ENCODE data around the gene ST6GALNAC4. TPM values are rescaled to one million over a fixed set of nuclear protein-coding genes. Genes with fewer than 3 reads are reported as not detected.

Gene ST6GALNAC4
- total RNA-seq, 1 experiment from 2014 or later: 13.2 TPM

DNA sequence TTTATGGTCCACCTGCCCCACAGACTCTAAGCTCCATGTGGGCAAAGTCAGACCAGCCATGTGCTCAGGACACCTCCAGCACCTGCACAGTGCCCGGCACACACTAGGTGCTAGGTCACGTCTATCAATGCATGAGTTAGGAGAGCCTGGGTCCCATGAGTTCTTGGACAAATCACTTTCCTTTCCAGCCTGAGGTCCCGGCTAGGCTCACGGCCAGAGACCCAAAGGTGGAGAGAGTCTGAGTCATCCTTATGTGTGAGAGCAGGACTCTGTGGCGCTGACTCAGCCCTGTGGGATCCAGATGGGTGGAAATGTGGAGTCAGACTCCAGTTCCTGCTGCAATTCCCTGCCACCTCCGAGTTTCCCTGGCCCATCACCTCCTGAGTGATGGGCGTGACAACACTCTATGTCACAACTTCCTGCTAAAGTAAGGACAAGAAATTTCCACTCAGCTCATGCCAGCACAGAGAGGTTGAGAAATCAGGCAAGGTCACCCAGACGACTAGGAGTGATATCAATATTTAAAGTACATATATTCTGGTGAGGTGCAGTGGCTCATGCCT, 2.5 kb upstream of the ST6GALNAC4 start:
- intact Hi-C loops (cut with micrococcal nuclease; ENCODE audit: unreplicated experiment): loop anchor here (5.0 to 10.0 kb wide), 4 partner anchors 47 to 695 kb away; partner anchors contain the start of genes CDK9 and TOR2A
- TF ChIP-seq, protein P1, sequence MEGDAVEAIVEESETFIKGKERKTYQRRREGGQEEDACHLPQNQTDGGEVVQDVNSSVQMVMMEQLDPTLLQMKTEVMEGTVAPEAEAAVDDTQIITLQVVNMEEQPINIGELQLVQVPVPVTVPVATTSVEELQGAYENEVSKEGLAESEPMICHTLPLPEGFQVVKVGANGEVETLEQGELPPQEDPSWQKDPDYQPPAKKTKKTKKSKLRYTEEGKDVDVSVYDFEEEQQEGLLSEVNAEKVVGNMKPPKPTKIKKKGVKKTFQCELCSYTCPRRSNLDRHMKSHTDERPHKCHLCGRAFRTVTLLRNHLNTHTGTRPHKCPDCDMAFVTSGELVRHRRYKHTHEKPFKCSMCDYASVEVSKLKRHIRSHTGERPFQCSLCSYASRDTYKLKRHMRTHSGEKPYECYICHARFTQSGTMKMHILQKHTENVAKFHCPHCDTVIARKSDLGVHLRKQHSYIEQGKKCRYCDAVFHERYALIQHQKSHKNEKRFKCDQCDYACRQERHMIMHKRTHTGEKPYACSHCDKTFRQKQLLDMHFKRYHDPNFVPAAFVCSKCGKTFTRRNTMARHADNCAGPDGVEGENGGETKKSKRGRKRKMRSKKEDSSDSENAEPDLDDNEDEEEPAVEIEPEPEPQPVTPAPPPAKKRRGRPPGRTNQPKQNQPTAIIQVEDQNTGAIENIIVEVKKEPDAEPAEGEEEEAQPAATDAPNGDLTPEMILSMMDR (IDR thresholded peaks at IDR 0.05; ENCODE audit: insufficient read depth in 1 of 2, low read depth in 1 of 2, low read length in 1 of 2, severe bottlenecking in 1 of 2, unreplicated experiment in 1 of 2): no peak
- Histone ChIP-seq H3K9me3 (no peaks in the 10 kb centered on the region), H3K4me3 (ENCODE audit: low read depth, low read length) (no peak overlapping the region), H3K4me1 (peaks cover 30% of the 10 kb centered on the region), H3K36me3 (ENCODE audit: control insufficient read depth, insufficient read depth, low read length) (no peaks in the 10 kb centered on the region), H3K27me3 (replicated peaks; ENCODE audit: control insufficient read depth, insufficient read depth, low read length) (no peaks in the 10 kb centered on the region)
- POLR2A ChIA-PET: no interaction called here
- DNase-seq: peak in 1 of 2 experiments; percentile 61
- Mint-ChIP-seq H3K4me1 (ENCODE audit: low read depth, unreplicated experiment) (peaks cover 7% of the 10 kb centered on the region), H3K27me3 (ENCODE audit: insufficient read depth, unreplicated experiment) (peaks cover 3% of the 10 kb centered on the region), H3K4me3 (ENCODE audit: unreplicated experiment) (no peak overlapping the region), H3K36me3 (ENCODE audit: insufficient read depth, unreplicated experiment) (no peaks in the 10 kb centered on the region), H3K9me3 (ENCODE audit: unreplicated experiment) (no peaks in the 10 kb centered on the region), H3K27ac (ENCODE audit: unreplicated experiment) (no peak overlapping the region)
- CTCF ChIA-PET: interaction anchor here (0.9 kb wide), 1 partner anchor 148 kb away, joined by 3 read pairs; no protein-coding TSS in a partner anchor
- no TSS peak for BruUV-seq (replicated peaks)

DNA sequence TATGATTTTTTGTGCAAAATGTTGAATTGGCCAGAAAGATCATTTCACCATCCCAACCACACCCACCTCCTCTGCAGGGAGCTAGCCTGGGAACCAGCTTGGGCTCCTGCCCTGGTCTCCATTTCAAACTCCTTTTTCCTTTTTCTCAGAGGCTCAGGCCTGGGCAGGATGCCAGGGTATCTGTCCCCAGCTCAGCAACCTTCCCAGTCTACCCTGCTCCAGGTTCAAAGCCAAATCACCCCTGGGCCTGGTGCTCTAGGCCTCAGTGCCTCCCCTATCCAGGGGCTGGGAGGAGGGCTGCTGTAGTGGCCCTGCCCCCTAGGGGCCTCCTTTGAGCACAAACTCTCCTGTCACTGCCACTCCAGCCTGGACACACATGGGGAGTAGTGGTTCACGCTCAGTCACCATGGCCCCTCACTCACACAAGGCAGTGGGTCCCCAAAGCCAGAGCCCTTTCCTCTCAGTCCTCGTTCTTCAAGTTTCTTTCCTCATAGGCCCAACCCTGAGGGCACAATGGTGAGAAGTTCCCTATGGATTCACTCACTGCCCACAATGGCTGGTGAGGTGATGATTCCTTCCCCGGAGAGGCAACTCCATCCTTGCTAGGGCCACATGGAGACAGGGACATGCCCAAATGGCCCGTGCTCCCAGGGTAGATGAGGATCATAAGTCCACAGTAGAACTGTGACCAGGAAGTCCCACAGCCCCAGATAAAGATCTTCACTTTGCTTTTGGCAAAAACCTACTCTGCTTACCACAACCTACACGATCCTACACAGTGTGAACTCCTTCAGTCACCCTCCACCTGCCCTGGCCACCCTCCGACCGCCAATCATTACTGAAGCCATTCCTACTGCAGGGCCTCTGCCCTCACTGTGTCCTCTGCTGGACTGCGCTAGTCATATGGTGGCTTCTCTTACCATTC, 1.6 kb upstream of the ST6GALNAC4 start:
- intact Hi-C loops (cut with micrococcal nuclease; ENCODE audit: unreplicated experiment): loop anchor here (5.0 to 10.0 kb wide), 4 partner anchors 46 to 694 kb away; partner anchors contain the start of genes CDK9 and TOR2A
- no peaks in the 10 kb centered on the region for H3K36me3 Mint-ChIP-seq (ENCODE audit: insufficient read depth, unreplicated experiment)
- no peaks in the 10 kb centered on the region for H3K27me3 Mint-ChIP-seq (ENCODE audit: insufficient read depth, unreplicated experiment)
- ChIA-PET CTCF (interaction anchor here (0.6 to 1.1 kb wide), 4 partner anchors 87 to 467 kb away, joined by 3 to 6 read pairs (median 4); partner anchors contain the start of gene TOR2A), POLR2A (interaction anchor here (0.6 kb wide), 1 partner anchor 340 kb away, joined by 5 read pairs; no protein-coding TSS in a partner anchor)
- Histone ChIP-seq H3K27me3 (replicated peaks; ENCODE audit: control insufficient read depth, insufficient read depth, low read length) (no peaks in the 10 kb centered on the region), H3K4me1 (peaks cover 36% of the 10 kb centered on the region), H3K36me3 (ENCODE audit: control insufficient read depth, insufficient read depth, low read length) (no peaks in the 10 kb centered on the region), H3K9me3 (no peaks in the 10 kb centered on the region), H3K4me3 (ENCODE audit: low read depth, low read length) (no peak overlapping the region)
- TF ChIP-seq, protein P1 (IDR thresholded peaks at IDR 0.05; ENCODE audit: insufficient read depth in 1 of 2, low read depth in 1 of 2, low read length in 1 of 2, severe bottlenecking in 1 of 2, unreplicated experiment in 1 of 2): peak in 1 of 2 experiments; percentile 11
- H3K27ac Mint-ChIP-seq (ENCODE audit: unreplicated experiment): no peak overlapping the region
- BruUV-seq (replicated peaks): no TSS peak
- peaks cover 7% of the 10 kb centered on the region for H3K4me1 Mint-ChIP-seq (ENCODE audit: low read depth, unreplicated experiment)
- DNase-seq: no peak
- no peaks in the 10 kb centered on the region for H3K9me3 Mint-ChIP-seq (ENCODE audit: unreplicated experiment)
- no peak overlapping the region for H3K4me3 Mint-ChIP-seq (ENCODE audit: unreplicated experiment)

DNA sequence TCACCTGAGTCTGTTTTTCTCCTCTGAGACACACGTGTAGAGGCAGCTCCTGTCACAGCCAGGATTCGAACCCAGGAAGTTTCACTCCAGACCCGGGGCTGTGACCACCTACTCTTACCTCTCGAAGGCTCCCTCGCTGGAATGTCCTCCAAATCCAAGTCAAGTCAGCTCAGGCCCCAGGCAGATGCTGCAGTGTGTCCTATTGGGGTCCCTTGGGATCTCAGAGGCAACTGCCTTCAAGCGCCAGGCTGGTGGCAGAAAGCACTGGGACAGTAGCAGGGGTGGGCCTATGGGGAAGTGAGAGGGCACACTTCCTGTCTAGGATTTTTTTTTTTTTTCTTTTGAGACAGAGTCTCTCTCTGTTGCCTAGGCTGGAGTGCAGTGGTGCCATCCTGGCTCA, 762 bp upstream of the ST6GALNAC4 start:
- no peak for DNase-seq
- peaks cover 7% of the 10 kb centered on the region for H3K4me1 Mint-ChIP-seq (ENCODE audit: low read depth, unreplicated experiment)
- no peaks in the 10 kb centered on the region for H3K9me3 Mint-ChIP-seq (ENCODE audit: unreplicated experiment)
- POLR2A ChIA-PET: interaction anchor here (0.6 to 1.0 kb wide), 4 partner anchors 115 to 339 kb away, joined by 3 to 7 read pairs (median 5); no protein-coding TSS in a partner anchor
- no peaks in the 10 kb centered on the region for H3K36me3 Mint-ChIP-seq (ENCODE audit: insufficient read depth, unreplicated experiment)
- H3K27me3 Mint-ChIP-seq (ENCODE audit: insufficient read depth, unreplicated experiment): no peaks in the 10 kb centered on the region
- H3K27ac Mint-ChIP-seq (ENCODE audit: unreplicated experiment): no peak overlapping the region
- Histone ChIP-seq H3K36me3 (ENCODE audit: control insufficient read depth, insufficient read depth, low read length) (no peaks in the 10 kb centered on the region), H3K4me1 (peaks cover 44% of the 10 kb centered on the region), H3K4me3 (ENCODE audit: low read depth, low read length) (no peak overlapping the region), H3K9me3 (no peaks in the 10 kb centered on the region), H3K27me3 (replicated peaks; ENCODE audit: control insufficient read depth, insufficient read depth, low read length) (no peaks in the 10 kb centered on the region)
- CTCF ChIA-PET: interaction anchor here (0.6 to 1.7 kb wide), 7 partner anchors 8 to 466 kb away, joined by 3 to 12 read pairs (median 5); partner anchors contain the start of gene TOR2A
- no TSS peak for BruUV-seq (replicated peaks)
- TF ChIP-seq, protein P1 (IDR thresholded peaks at IDR 0.05; ENCODE audit: insufficient read depth in 1 of 2, low read depth in 1 of 2, low read length in 1 of 2, severe bottlenecking in 1 of 2, unreplicated experiment in 1 of 2): no peak
- peak overlapping the region; percentile 72 for H3K4me3 Mint-ChIP-seq (ENCODE audit: unreplicated experiment)
- intact Hi-C loops (cut with micrococcal nuclease; ENCODE audit: unreplicated experiment): loop anchor here (2.0 to 10.0 kb wide), 5 partner anchors 45 to 693 kb away; partner anchors contain the start of genes CDK9, FPGS and TOR2A

All from Caco-2 (cell line).